Adrenal gland (tissue), 12 donors: Measurements from ENCODE around the gene RIMKLB. TPM values are rescaled to one million over a fixed set of nuclear protein-coding genes. Genes with fewer than 3 reads are reported as not detected.
A peak's percentile ranks its signal among the peaks of the same experiment; 100 is the strongest.

Experiments used
- DNase-seq, 7 donors: peaks; one replicate each; pipeline ENCODE4 v3.0.0-alpha.2; 2019 to 2020
- H3K27ac ChIP-seq, 5 donors: fragments of 200-600 bp; sonication (generic) in 4 of 5; 1 replicate in 3 of 5; 2 replicates in 2 of 5; pipeline versions ENCODE4 v1.5.1 to v1.8.0; 2016 to 2020; ENCODE audit warnings: mild to moderate bottlenecking in 1 of 5
- H3K27me3 ChIP-seq: fragments of 200-600 bp; 2 replicates; pipeline ENCODE4 v1.8.0; 2021
- H3K36me3 ChIP-seq, 2 donors: fragments of 200-600 bp; replicated peaks in 1 of 2; 1 replicate in 1 of 2; 2 replicates in 1 of 2; pipeline versions ENCODE4 v1.5.1 to v1.8.0; 2018 to 2022
- H3K4me1 ChIP-seq, 2 donors: fragments of 200-600 bp; replicated peaks in 1 of 2; 1 replicate in 1 of 2; 2 replicates in 1 of 2; pipeline versions ENCODE4 v1.5.1 to v1.8.0; 2018 to 2021
- H3K4me3 ChIP-seq, 4 donors: fragments of 200-600 bp; sonication (generic) in 3 of 4; one replicate each; pipeline ENCODE4 v1.5.1; 2016 to 2018
- H3K9me3 ChIP-seq, 3 donors: fragments of 200-600 bp; sonication (generic) in 1 of 3; replicated peaks in 1 of 3; 1 replicate in 2 of 3; 2 replicates in 1 of 3; pipeline versions ENCODE4 v1.5.1 to v1.8.0; 2016 to 2021
- POLR2A ChIP-seq, 2 donors: fragments of 450-650 bp; IDR thresholded peaks; one replicate each; pipeline ENCODE4 v1.6.1; 2017; ENCODE audit warnings: antibody characterized with exemption in 2 of 2, mild to moderate bottlenecking in 2 of 2, moderate library complexity in 1 of 2
- WGBS, 4 donors: extraction: QIAGEN DNeasy Blood & Tissue Kit in 2 of 4; methylation state at CpG; one replicate each; pipeline versions ENCODE4 v1.1.5 to v1.1.7; 2013 to 2017; 5-methylcytosine and 5-hydroxymethylcytosine counted together
- intact Hi-C, 2 donors: fragments of 100-400 bp; cut with DNase I; formaldehyde crosslinking; loops; one replicate each; pipeline versions ENCODE4 v1.14.1 to v1.15.0; 2022 to 2023
- polyA plus RNA-seq, 3 donors: library from polyadenylated mRNA; stranded (reverse); fragments of 200-250 nt in 2 of 3; fragments of 350-450 nt in 1 of 3; fragmentation: Illumina TruSeq in 1 of 3; extraction: RNeasy Lipid Tissue Mini Kit (QIAGEN cat#74804) in 1 of 3; gene quantifications; one replicate each; pipeline ENCODE4 v1.2.3, GENCODE V29; 2013 to 2014
- total RNA-seq, 9 donors: library from RNA; depleted of rRNA in 4 of 9; stranded (reverse); fragments of >200 nt in 4 of 9; fragments of 120-200 nt in 1 of 9; fragmentation: NEBNext Ultra II Directional in 1 of 9; extraction: Animal tissue kit (Norgen Biotek cat#: 25700) in 1 of 9; gene quantifications; one replicate each; pipeline versions ENCODE4 v1.1.0 to v1.2.4, GENCODE V29; 2013 to 2023
- TF ChIP-seq, protein P1 (sequence below), 6 experiments: fragments of 450-650 bp in 4 of 6; fragments of 200-600 bp in 2 of 6; sonication (generic) in 1 of 6; IDR thresholded peaks; 1 replicate in 5 of 6; 2 replicates in 1 of 6; pipeline versions ENCODE4 v1.5.1 to v1.8.0; 2016 to 2021; ENCODE audit warnings: antibody characterized with exemption in 6 of 6, mild to moderate bottlenecking in 2 of 6, moderate library complexity in 1 of 6
- donor health status: healthy with polysubstance abuse.
- donor health status: Bipolar disorder and iron deficiency.
- donor health status: DM: yes; HTN: yes; CAD: no.
- donor health status: DM: no; HTN: no; CAD: no.
- donor health status: DM: no; HTN: no; CAD: no.
- donor health status: DM: yes; HTN: yes; CAD: no.

The RIMKLB gene
- total and polyA plus RNA-seq, 12 donors = 10.0 to 225 (median 22.1) TPM

DNA sequence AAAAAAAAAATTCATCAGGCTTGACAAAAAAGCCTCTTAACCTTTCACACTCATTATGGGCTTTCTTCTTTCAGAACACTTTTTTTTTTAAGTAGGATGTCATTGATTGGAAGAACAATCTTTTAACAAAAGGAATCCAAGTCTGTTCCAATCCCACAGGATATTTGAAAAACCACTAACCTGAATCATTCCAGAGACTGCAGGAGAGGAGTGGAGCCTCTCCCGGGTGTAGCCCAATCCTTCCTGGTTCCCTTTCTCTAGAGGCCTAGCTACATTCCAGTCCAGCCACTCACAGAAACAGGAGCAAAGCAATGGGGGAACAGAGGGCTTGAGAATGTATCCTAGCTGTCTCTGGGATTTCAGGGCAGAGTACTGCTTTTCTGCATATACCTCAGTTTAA is 39.4 kb upstream of the RIMKLB start:
- intact Hi-C loops = no loop called here

DNA sequence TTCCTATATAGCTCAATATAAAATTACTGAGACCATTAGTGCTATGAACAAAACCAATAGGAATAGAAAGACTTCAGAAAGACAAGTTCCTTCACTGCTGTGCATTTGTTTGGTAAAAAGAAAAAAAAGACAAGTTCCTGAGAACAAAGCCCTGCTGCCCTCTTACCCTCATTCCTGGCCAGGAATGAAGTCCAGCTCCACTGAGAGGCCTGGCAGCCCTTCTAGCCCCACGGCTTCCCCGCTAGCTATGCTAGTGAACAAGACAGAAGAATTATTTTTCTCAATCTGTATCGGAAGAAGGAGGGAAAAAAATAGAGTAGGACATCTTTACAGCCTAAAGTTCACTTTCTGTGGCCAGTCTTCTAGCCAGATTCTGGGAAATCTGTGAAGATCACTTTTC is 36.8 kb upstream of the RIMKLB start:
- Histone ChIP-seq H3K9me3 (no peaks in the 10 kb centered on the region), H3K4me3 (no peak overlapping the region), H3K27me3 (no peaks in the 10 kb centered on the region), H3K36me3 (no peaks in the 10 kb centered on the region), H3K4me1 (no peaks in the 10 kb centered on the region), H3K27ac (no peak overlapping the region)
- intact Hi-C loops = loop anchor here in 1 of 2 donors (10.0 kb wide), 2 partner anchors 234 to 384 kb away; no protein-coding TSS in a partner anchor
- DNase-seq = no peak
- 68 to 74% (median 69%) methylated on average over 3 of the region's 3 CpGs for WGBS, 4 donors
- no peak for TF ChIP-seq POLR2A (IDR thresholded peaks at IDR 0.05)
- TF ChIP-seq, protein P1, sequence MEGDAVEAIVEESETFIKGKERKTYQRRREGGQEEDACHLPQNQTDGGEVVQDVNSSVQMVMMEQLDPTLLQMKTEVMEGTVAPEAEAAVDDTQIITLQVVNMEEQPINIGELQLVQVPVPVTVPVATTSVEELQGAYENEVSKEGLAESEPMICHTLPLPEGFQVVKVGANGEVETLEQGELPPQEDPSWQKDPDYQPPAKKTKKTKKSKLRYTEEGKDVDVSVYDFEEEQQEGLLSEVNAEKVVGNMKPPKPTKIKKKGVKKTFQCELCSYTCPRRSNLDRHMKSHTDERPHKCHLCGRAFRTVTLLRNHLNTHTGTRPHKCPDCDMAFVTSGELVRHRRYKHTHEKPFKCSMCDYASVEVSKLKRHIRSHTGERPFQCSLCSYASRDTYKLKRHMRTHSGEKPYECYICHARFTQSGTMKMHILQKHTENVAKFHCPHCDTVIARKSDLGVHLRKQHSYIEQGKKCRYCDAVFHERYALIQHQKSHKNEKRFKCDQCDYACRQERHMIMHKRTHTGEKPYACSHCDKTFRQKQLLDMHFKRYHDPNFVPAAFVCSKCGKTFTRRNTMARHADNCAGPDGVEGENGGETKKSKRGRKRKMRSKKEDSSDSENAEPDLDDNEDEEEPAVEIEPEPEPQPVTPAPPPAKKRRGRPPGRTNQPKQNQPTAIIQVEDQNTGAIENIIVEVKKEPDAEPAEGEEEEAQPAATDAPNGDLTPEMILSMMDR (IDR thresholded peaks at IDR 0.05) = no peak

More for the DNA sequence above, 39.4 kb upstream of the RIMKLB start:
- Histone ChIP-seq H3K36me3 (no peaks in the 10 kb centered on the region), H3K4me3 (no peak overlapping the region), H3K4me1 (no peaks in the 10 kb centered on the region), H3K27me3 (no peaks in the 10 kb centered on the region), H3K9me3 (no peaks in the 10 kb centered on the region), H3K27ac (no peak overlapping the region)
- TF ChIP-seq, protein P1 (IDR thresholded peaks at IDR 0.05) = no peak
- no peak for TF ChIP-seq POLR2A (IDR thresholded peaks at IDR 0.05)
- DNase-seq = no peak
- WGBS, 4 donors = 42 to 52% (median 47%) methylated on average over 1 of the region's 1 CpG

DNA sequence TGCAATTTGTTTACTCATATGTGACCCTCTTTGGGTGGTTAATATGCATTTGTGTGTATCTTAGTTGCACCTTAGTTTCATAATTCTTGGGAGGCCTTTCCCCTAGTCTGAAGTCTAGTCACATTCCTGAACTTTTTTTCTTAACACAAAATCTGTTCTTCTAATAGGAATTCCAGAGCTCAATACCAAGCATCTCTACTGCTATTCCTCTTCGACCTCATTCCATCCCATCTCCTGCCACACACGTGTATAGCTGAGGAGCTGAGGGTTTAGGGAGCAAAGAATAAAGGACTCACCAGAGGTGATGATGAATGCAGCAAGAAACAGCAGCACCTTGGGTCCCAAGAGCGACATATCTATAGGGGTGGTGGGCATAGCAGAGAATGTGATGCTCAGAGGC is 36.0 kb upstream of the RIMKLB start:
- Histone ChIP-seq H3K4me3 (no peak overlapping the region), H3K36me3 (no peaks in the 10 kb centered on the region), H3K27me3 (no peaks in the 10 kb centered on the region), H3K9me3 (no peaks in the 10 kb centered on the region), H3K27ac (no peak overlapping the region), H3K4me1 (no peaks in the 10 kb centered on the region)
- TF ChIP-seq POLR2A (IDR thresholded peaks at IDR 0.05) = no peak
- TF ChIP-seq, protein P1 (IDR thresholded peaks at IDR 0.05) = no peak
- 75 to 87% (median 80%) methylated on average over 3 of the region's 3 CpGs for WGBS, 4 donors
- no peak for DNase-seq
- intact Hi-C loops = loop anchor here in 1 of 2 donors (10.0 kb wide), 2 partner anchors 233 to 383 kb away; no protein-coding TSS in a partner anchor

DNA sequence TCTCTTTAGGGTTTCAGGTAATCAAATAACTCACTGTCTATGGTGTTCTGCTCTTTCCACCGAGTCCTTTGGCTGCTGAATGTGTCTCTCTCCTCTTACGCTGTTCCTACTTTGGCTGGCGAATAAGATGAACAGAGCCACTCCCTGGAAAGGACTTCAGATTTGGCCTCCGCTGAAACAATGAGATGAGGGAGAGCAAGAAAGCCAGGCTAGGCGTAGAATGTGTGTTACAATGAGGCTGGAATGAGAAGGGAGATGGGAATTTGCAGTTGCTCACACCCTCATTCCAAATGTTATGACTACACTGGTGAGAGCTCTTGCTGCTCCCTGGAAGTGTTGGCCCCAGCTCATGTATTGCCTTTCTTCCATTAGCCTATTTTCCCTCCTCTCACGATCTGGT is 35.2 kb upstream of the RIMKLB start, which contains the start of gene MFAP5:
MFAP5 (minus strand) TSS at position 234 of the 400 bp plus-strand sequence. CDS start 722 bp downstream, outside the sequence.
- WGBS, 4 donors = 67 to 79% (median 74%) methylated on average over 6 of the region's 6 CpGs
- intact Hi-C loops = loop anchor here in 1 of 2 donors (10.0 kb wide), 2 partner anchors 232 to 382 kb away; no protein-coding TSS in a partner anchor
- H3K27me3 ChIP-seq = no peaks in the 10 kb centered on the region
- H3K4me1 ChIP-seq = no peaks in the 10 kb centered on the region
- TF ChIP-seq, protein P1 (IDR thresholded peaks at IDR 0.05) = no peak
- H3K4me3 ChIP-seq = no peak within 1 kb of the TSS
- no peaks in the 10 kb centered on the region for H3K36me3 ChIP-seq
- peak within 1 kb of the TSS in 1 of 5 donors; percentile 49 for H3K27ac ChIP-seq
- no peaks in the 10 kb centered on the region for H3K9me3 ChIP-seq
- no peak for DNase-seq
